Measurements from ENCODE around the gene DNM2. TPM values are rescaled to one million over a fixed set of nuclear protein-coding genes. Genes with fewer than 3 reads are reported as not detected.

Gene DNM2
- polyA plus RNA-seq, 1 donor: 131 TPM

DNA sequence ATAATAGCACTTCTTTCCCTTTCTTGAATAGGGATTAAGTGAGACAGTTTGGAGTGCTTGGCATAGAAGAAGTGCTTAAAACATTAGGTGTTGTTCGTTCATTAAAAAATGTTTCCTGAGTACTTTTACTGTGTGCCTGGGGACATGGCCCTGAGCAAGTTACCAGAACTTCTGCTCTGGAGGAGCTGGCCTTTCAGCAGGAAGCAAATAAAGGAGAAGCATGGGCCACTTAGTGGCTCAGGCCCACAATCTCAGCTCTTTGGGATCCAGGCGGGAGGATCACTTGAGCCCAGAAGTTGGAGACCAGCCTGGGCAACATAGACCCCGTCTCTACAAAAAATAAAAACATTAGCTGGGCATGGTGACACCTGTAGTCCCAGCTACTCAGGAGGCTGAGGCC is 5.7 kb downstream of the DNM2 start:
- no peak overlapping the region for H3K27ac ChIP-seq (ENCODE audit: low read length)
- H3K27me3 ChIP-seq (ENCODE audit: control insufficient read depth, insufficient read depth, low read length): no peaks in the 10 kb centered on the region
- H3K4me1 ChIP-seq (ENCODE audit: control insufficient read depth, insufficient read depth, low read length): peaks cover 5% of the 10 kb centered on the region
- no peak for DNase-seq
- H3K36me3 ChIP-seq (ENCODE audit: control insufficient read depth, insufficient read depth, low read length): peaks cover 27% of the 10 kb centered on the region
- no peaks in the 10 kb centered on the region for H3K9me3 ChIP-seq (ENCODE audit: control insufficient read depth, low read depth, low read length)
- no CpG with 5 or more reads among the region's 3 CpGs for WGBS (ENCODE audit: insufficient coverage, low lambda C conversion rate)
- H3K4me3 ChIP-seq (ENCODE audit: low read length): no peak overlapping the region

GRCh38 chr19:10724573-10725071 is 6.7 kb downstream of the DNM2 start:
- no CpG with 5 or more reads among the region's 12 CpGs for WGBS (ENCODE audit: insufficient coverage, low lambda C conversion rate)
- peaks cover 5% of the 10 kb centered on the region for H3K4me1 ChIP-seq (ENCODE audit: control insufficient read depth, insufficient read depth, low read length)
- H3K27ac ChIP-seq (ENCODE audit: low read length): no peak overlapping the region
- peaks cover 27% of the 10 kb centered on the region for H3K36me3 ChIP-seq (ENCODE audit: control insufficient read depth, insufficient read depth, low read length)
- no peak overlapping the region for H3K4me3 ChIP-seq (ENCODE audit: low read length)
- H3K27me3 ChIP-seq (ENCODE audit: control insufficient read depth, insufficient read depth, low read length): no peaks in the 10 kb centered on the region
- H3K9me3 ChIP-seq (ENCODE audit: control insufficient read depth, low read depth, low read length): no peaks in the 10 kb centered on the region
- DNase-seq: no peak

DNA sequence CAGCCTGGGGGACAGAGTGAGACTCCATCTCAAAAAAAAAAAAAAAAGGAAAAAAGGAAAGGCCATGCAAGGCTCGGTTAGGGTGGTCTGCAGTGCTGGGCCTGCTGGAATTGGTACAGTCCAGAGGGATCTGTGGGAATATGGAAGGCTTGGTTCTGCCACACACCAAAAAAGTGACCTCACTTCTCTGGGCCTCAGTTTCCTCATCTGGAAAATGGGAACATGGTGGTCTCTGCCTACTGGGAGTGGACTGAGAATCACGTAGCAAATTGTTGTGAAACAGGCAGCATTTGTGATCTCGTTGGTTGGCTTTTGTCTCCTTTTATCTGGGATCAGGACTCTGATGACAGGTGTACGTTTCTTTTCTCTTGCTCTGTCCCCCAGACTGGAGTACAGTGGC is 7.5 kb downstream of the DNM2 start:
- Histone ChIP-seq H3K27ac (ENCODE audit: low read length) (no peak overlapping the region), H3K4me1 (ENCODE audit: control insufficient read depth, insufficient read depth, low read length) (peaks cover 3% of the 10 kb centered on the region), H3K36me3 (ENCODE audit: control insufficient read depth, insufficient read depth, low read length) (peaks cover 28% of the 10 kb centered on the region), H3K27me3 (ENCODE audit: control insufficient read depth, insufficient read depth, low read length) (no peaks in the 10 kb centered on the region), H3K4me3 (ENCODE audit: low read length) (no peak overlapping the region), H3K9me3 (ENCODE audit: control insufficient read depth, low read depth, low read length) (no peaks in the 10 kb centered on the region)
- DNase-seq: no peak
- no CpG with 5 or more reads among the region's 4 CpGs for WGBS (ENCODE audit: insufficient coverage, low lambda C conversion rate)

DNA sequence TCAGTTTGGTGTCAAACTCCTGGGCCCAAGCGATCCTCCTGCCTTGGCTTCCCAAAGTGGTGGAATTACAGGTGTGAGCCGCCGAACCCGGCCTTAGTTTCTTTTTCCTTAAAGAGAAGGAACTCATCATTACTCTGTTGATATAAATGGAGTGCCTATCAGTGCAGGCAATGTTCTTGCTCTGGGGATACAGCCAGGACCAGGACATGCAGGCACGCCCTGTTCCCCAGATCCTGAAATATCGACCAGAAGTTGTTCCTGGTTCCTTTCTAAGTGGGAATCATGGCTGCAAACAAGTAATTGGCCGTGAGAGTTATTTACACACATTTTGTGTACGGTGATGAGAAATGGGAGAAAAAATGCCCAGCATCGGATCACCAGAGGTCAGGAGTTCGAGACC is 8.4 kb downstream of the DNM2 start:
- no peaks in the 10 kb centered on the region for H3K27me3 ChIP-seq (ENCODE audit: control insufficient read depth, insufficient read depth, low read length)
- H3K4me3 ChIP-seq (ENCODE audit: low read length): no peak overlapping the region
- no peaks in the 10 kb centered on the region for H3K4me1 ChIP-seq (ENCODE audit: control insufficient read depth, insufficient read depth, low read length)
- H3K36me3 ChIP-seq (ENCODE audit: control insufficient read depth, insufficient read depth, low read length): peaks cover 23% of the 10 kb centered on the region
- H3K27ac ChIP-seq (ENCODE audit: low read length): no peak overlapping the region
- WGBS (ENCODE audit: insufficient coverage, low lambda C conversion rate): no CpG with 5 or more reads among the region's 10 CpGs
- no peak for DNase-seq
- no peaks in the 10 kb centered on the region for H3K9me3 ChIP-seq (ENCODE audit: control insufficient read depth, low read depth, low read length)

DNA sequence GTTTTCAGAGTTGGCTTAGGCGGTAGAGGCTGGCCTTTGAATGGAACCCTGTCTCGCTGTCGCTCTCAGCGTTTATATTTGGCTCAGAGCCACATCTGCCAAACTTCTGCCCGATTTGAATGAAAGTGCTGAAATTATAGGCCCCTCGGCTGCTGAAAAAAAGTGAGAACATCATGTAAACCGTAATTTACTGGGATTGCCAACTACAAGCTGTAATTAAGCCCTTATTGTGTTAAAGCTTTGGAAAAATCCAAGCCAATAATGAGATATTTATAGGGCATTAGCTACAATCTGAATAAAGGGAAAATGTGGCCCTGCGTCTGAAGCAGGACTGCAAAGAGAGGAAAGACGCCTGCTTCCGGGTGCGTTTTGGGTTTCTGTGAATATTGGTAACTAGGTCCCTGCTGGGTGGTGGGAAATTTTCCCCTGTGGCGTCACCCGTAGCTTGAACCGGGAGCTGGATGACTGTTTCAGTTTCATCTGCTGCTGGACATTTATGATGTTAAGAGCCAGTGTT is 9.9 kb downstream of the DNM2 start:
- H3K9me3 ChIP-seq (ENCODE audit: control insufficient read depth, low read depth, low read length): no peaks in the 10 kb centered on the region
- H3K27ac ChIP-seq (ENCODE audit: low read length): peak overlapping the region; percentile 41
- no peaks in the 10 kb centered on the region for H3K27me3 ChIP-seq (ENCODE audit: control insufficient read depth, insufficient read depth, low read length)
- 100% methylated on average over 1 of the region's 14 CpGs for WGBS (ENCODE audit: insufficient coverage, low lambda C conversion rate)
- peaks cover 21% of the 10 kb centered on the region for H3K36me3 ChIP-seq (ENCODE audit: control insufficient read depth, insufficient read depth, low read length)
- H3K4me3 ChIP-seq (ENCODE audit: low read length): no peak overlapping the region
- no peak for DNase-seq
- no peaks in the 10 kb centered on the region for H3K4me1 ChIP-seq (ENCODE audit: control insufficient read depth, insufficient read depth, low read length)

GRCh38 chr19:10729411-10729810 is 11.5 kb downstream of the DNM2 start:
- Histone ChIP-seq H3K27ac (ENCODE audit: low read length) (no peak overlapping the region), H3K36me3 (ENCODE audit: control insufficient read depth, insufficient read depth, low read length) (peaks cover 14% of the 10 kb centered on the region), H3K4me1 (ENCODE audit: control insufficient read depth, insufficient read depth, low read length) (peaks cover 4% of the 10 kb centered on the region), H3K4me3 (ENCODE audit: low read length) (no peak overlapping the region), H3K27me3 (ENCODE audit: control insufficient read depth, insufficient read depth, low read length) (no peaks in the 10 kb centered on the region), H3K9me3 (ENCODE audit: control insufficient read depth, low read depth, low read length) (no peaks in the 10 kb centered on the region)
- no CpG with 5 or more reads among the region's 14 CpGs for WGBS (ENCODE audit: insufficient coverage, low lambda C conversion rate)
- DNase-seq: no peak

- Histone ChIP-seq H3K27me3 (ENCODE audit: control insufficient read depth, insufficient read depth, low read length) (no peaks in the 10 kb centered on the region), H3K36me3 (ENCODE audit: control insufficient read depth, insufficient read depth, low read length) (peaks cover 13% of the 10 kb centered on the region), H3K4me1 (ENCODE audit: control insufficient read depth, insufficient read depth, low read length) (peaks cover 4% of the 10 kb centered on the region), H3K4me3 (ENCODE audit: low read length) (no peak overlapping the region), H3K9me3 (ENCODE audit: control insufficient read depth, low read depth, low read length) (no peaks in the 10 kb centered on the region), H3K27ac (ENCODE audit: low read length) (no peak overlapping the region)
- DNase-seq: no peak
- WGBS (ENCODE audit: insufficient coverage, low lambda C conversion rate): no CpG with 5 or more reads among the region's 12 CpGs
Measured at GRCh38 chr19:10730932-10731331, 13.1 kb downstream of the DNM2 start.

DNA sequence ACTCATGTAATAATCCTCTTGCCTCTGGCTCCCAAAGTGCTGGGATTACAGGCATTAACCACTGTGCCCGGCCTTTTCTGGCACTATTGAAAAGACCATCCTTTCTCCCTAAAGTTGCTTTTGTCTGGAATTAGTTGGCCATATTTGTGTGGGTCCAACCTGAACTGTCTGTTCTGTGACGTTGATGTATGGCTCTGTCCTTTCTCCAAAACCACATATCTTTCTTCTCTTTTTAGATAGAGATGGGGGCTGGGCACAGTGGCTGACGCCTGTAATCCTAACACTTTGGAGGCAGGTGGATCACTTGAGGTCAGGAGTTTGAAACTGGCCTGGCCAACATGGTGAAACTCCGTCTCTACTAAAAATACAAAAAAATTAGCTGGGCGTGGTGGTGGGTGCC is 17.9 kb downstream of the DNM2 start:
- H3K4me1 ChIP-seq (ENCODE audit: control insufficient read depth, insufficient read depth, low read length): peaks cover 10% of the 10 kb centered on the region
- no peak overlapping the region for H3K4me3 ChIP-seq (ENCODE audit: low read length)
- no CpG with 5 or more reads among the region's 5 CpGs for WGBS (ENCODE audit: insufficient coverage, low lambda C conversion rate)
- H3K27ac ChIP-seq (ENCODE audit: low read length): no peak overlapping the region
- peaks cover 11% of the 10 kb centered on the region for H3K36me3 ChIP-seq (ENCODE audit: control insufficient read depth, insufficient read depth, low read length)
- H3K27me3 ChIP-seq (ENCODE audit: control insufficient read depth, insufficient read depth, low read length): no peaks in the 10 kb centered on the region
- no peak for DNase-seq
- H3K9me3 ChIP-seq (ENCODE audit: control insufficient read depth, low read depth, low read length): peaks cover 3% of the 10 kb centered on the region

GRCh38 chr19:10736189-10736588 is 18.3 kb downstream of the DNM2 start:
- H3K4me1 ChIP-seq (ENCODE audit: control insufficient read depth, insufficient read depth, low read length): peaks cover 13% of the 10 kb centered on the region
- no peak overlapping the region for H3K27ac ChIP-seq (ENCODE audit: low read length)

GRCh38 chr19:10736916-10737551 is 19.2 kb downstream of the DNM2 start:
- H3K27ac ChIP-seq (ENCODE audit: low read length): no peak overlapping the region
- H3K4me1 ChIP-seq (ENCODE audit: control insufficient read depth, insufficient read depth, low read length): peaks cover 19% of the 10 kb centered on the region
- H3K36me3 ChIP-seq (ENCODE audit: control insufficient read depth, insufficient read depth, low read length): peaks cover 11% of the 10 kb centered on the region
- peaks cover 3% of the 10 kb centered on the region for H3K9me3 ChIP-seq (ENCODE audit: control insufficient read depth, low read depth, low read length)
- no peaks in the 10 kb centered on the region for H3K27me3 ChIP-seq (ENCODE audit: control insufficient read depth, insufficient read depth, low read length)
- WGBS (ENCODE audit: insufficient coverage, low lambda C conversion rate): 78% methylated on average over 2 of the region's 9 CpGs
- no peak for DNase-seq
- no peak overlapping the region for H3K4me3 ChIP-seq (ENCODE audit: low read length)

More at GRCh38 chr19:10736189-10736588, 18.3 kb downstream of the DNM2 start:
- Histone ChIP-seq H3K36me3 (ENCODE audit: control insufficient read depth, insufficient read depth, low read length) (peaks cover 11% of the 10 kb centered on the region), H3K4me3 (ENCODE audit: low read length) (no peak overlapping the region), H3K27me3 (ENCODE audit: control insufficient read depth, insufficient read depth, low read length) (no peaks in the 10 kb centered on the region), H3K9me3 (ENCODE audit: control insufficient read depth, low read depth, low read length) (peaks cover 3% of the 10 kb centered on the region)
- WGBS (ENCODE audit: insufficient coverage, low lambda C conversion rate): 80% methylated on average over 1 of the region's 6 CpGs
- DNase-seq: no peak

- H3K27me3 ChIP-seq (ENCODE audit: control insufficient read depth, insufficient read depth, low read length): no peaks in the 10 kb centered on the region
- H3K4me1 ChIP-seq (ENCODE audit: control insufficient read depth, insufficient read depth, low read length): peaks cover 26% of the 10 kb centered on the region
- WGBS (ENCODE audit: insufficient coverage, low lambda C conversion rate): 60% methylated on average over 1 of the region's 9 CpGs
- no peak overlapping the region for H3K4me3 ChIP-seq (ENCODE audit: low read length)
- DNase-seq: no peak
- H3K27ac ChIP-seq (ENCODE audit: low read length): no peak overlapping the region
- H3K36me3 ChIP-seq (ENCODE audit: control insufficient read depth, insufficient read depth, low read length): peaks cover 11% of the 10 kb centered on the region
- H3K9me3 ChIP-seq (ENCODE audit: control insufficient read depth, low read depth, low read length): peaks cover 3% of the 10 kb centered on the region
Measured at GRCh38 chr19:10737722-10738121, 19.8 kb downstream of the DNM2 start.

Measured in large intestine (tissue), 3 donors.